Activated T-cell treated with anti-CD3 and anti-CD28 coated beads for 48 hours (primary cell): ENCODE measurements around the gene DOK5.

Experiments
- DNase-seq: peaks from one replicate; pipeline ENCODE4 v3.0.0-alpha.2; 2020; ENCODE audit warnings: low read depth

DOK5 gene

GRCh38 chr20:54618412-54618811, 143.0 kb downstream of the DOK5 start:
- no peak for DNase-seq

GRCh38 chr20:54619181-54619580, 143.8 kb downstream of the DOK5 start:
- DNase-seq, result no peak

- DNase-seq, result no peak
These were observed 144.3 kb downstream of the DOK5 start for GRCh38 chr20:54619682-54620081.

GRCh38 chr20:54620611-54621010, 145.2 kb downstream of the DOK5 start:
- DNase-seq, result no peak

- no peak for DNase-seq
These were observed 147.2 kb downstream of the DOK5 start for GRCh38 chr20:54622333-54623295.

- no peak for DNase-seq
These were observed 148.7 kb downstream of the DOK5 start for GRCh38 chr20:54623991-54624569.

- DNase-seq, result no peak
These were observed 149.5 kb downstream of the DOK5 start for GRCh38 chr20:54624706-54625390.

GRCh38 chr20:54625497-54625896, 150.1 kb downstream of the DOK5 start:
- DNase-seq, result no peak

- no peak for DNase-seq
These were observed 150.7 kb downstream of the DOK5 start for GRCh38 chr20:54626126-54626525.

- no peak for DNase-seq
These were observed 154.2 kb downstream of the DOK5 start for GRCh38 chr20:54629632-54630031.

GRCh38 chr20:54630582-54630981, 155.2 kb downstream of the DOK5 start:
- DNase-seq, result no peak

- DNase-seq, result no peak
These were observed 155.7 kb downstream of the DOK5 start for GRCh38 chr20:54631059-54631458.

GRCh38 chr20:54633374-54634355, 158.3 kb downstream of the DOK5 start:
- no peak for DNase-seq

- no peak for DNase-seq
These were observed 161.2 kb downstream of the DOK5 start for GRCh38 chr20:54636575-54636974.

- DNase-seq, result no peak
These were observed 164.5 kb downstream of the DOK5 start for GRCh38 chr20:54639941-54640340.

- no peak for DNase-seq
These were observed 165.4 kb downstream of the DOK5 start for GRCh38 chr20:54640800-54641199.

GRCh38 chr20:54642864-54643667, 167.7 kb downstream of the DOK5 start:
- DNase-seq, result no peak

- no peak for DNase-seq
These were observed 168.4 kb downstream of the DOK5 start for GRCh38 chr20:54643761-54644160.

GRCh38 chr20:54645445-54646155, 170.2 kb downstream of the DOK5 start:
- DNase-seq, result no peak

GRCh38 chr20:54646156-54646517, 170.7 kb downstream of the DOK5 start:
- DNase-seq, result no peak
